ENCODE data around the gene MEIG1.
"Not testable (repeated sequence)": the region's sequence is repeated elsewhere in the genome, so short reads cannot be mapped to it uniquely, and the experiment has no call there.

MEIG1 gene

DNA sequence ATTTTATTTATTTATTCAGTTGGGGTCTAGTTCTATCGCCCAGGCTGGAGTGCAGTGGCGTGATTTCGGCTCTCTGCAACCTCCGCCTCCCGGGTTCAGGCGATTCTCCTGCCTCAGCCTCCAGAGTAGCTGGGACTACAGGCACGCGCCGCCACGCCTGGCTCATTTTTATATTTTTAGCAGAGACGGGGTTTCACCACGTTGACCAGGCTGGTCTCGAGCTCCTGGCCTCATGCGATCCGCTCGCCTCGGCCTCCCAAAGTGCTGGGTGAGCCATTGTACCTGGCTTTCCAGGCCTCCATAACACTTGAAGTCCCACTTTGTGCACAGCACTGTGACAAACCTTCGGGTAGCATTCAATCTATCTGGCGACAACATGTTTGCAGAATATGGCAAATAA, 4.3 kb upstream of the MEIG1 start:
- no peak for DNase-seq (ENCODE audit: low spot score)

- no peak for DNase-seq (ENCODE audit: low spot score)
These were observed 342 bp upstream of the MEIG1 start for GRCh38 chr10:14958872-14959220.

- no peak for DNase-seq (ENCODE audit: low spot score)
These were observed 8.7 kb downstream of the MEIG1 start for GRCh38 chr10:14967897-14968296.

GRCh38 chr10:14971867-14972448, 12.8 kb downstream of the MEIG1 start:
- no peak for DNase-seq (ENCODE audit: low spot score)

GRCh38 chr10:14974153-14974998, 15.2 kb downstream of the MEIG1 start:
- not testable (repeated sequence) for DNase-seq (ENCODE audit: low spot score)

- no peak for DNase-seq (ENCODE audit: low spot score)
These were observed 16.6 kb downstream of the MEIG1 start for GRCh38 chr10:14975672-14976273.

- no peak for DNase-seq (ENCODE audit: low spot score)
These were observed 23.6 kb downstream of the MEIG1 start for GRCh38 chr10:14982744-14983143.

DNA sequence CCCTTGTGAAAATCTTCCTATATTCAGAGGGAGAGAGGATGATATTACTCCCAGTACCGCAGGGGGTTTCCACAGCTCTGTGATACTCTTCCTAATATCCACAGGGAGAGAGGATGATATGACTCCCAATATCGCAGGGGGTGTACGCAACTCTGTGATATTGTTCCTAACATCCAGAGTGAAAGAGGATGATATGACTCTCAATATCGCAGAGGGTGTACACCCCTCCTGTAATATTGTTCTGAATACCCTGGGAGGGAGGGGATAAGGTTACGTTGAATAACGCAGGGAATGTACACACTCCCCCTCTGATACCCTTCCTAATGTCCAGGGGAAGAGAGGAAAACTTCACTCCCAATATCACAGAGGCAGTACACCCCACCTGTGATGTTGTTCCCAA, 30.4 kb downstream of the MEIG1 start:
- DNase-seq (ENCODE audit: low spot score), result not testable (repeated sequence)

- not testable (repeated sequence) for DNase-seq (ENCODE audit: low spot score)
These were observed 32.0 kb downstream of the MEIG1 start for GRCh38 chr10:14991035-14991749.

DNA sequence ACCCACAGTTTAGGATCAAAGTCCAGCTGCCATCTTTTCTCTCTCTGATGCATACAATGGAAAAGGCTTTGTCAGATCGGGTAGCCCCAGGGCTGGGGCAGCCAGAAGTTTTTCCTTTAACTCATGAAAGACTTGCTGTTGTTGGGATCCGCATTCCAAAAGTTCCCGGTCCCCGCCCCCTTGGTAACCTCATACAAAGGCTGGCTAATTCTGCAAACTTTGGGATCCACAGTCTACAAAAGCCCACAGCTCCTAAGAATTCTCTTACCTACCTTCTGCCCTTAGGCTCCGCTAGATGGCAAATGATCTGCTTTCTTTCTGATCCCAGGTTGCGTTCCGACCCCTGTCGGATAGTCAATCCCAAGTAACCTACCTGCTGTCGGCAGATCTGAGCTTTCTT, 33.1 kb downstream of the MEIG1 start:
- DNase-seq (ENCODE audit: low spot score), result not testable (repeated sequence)

DNA sequence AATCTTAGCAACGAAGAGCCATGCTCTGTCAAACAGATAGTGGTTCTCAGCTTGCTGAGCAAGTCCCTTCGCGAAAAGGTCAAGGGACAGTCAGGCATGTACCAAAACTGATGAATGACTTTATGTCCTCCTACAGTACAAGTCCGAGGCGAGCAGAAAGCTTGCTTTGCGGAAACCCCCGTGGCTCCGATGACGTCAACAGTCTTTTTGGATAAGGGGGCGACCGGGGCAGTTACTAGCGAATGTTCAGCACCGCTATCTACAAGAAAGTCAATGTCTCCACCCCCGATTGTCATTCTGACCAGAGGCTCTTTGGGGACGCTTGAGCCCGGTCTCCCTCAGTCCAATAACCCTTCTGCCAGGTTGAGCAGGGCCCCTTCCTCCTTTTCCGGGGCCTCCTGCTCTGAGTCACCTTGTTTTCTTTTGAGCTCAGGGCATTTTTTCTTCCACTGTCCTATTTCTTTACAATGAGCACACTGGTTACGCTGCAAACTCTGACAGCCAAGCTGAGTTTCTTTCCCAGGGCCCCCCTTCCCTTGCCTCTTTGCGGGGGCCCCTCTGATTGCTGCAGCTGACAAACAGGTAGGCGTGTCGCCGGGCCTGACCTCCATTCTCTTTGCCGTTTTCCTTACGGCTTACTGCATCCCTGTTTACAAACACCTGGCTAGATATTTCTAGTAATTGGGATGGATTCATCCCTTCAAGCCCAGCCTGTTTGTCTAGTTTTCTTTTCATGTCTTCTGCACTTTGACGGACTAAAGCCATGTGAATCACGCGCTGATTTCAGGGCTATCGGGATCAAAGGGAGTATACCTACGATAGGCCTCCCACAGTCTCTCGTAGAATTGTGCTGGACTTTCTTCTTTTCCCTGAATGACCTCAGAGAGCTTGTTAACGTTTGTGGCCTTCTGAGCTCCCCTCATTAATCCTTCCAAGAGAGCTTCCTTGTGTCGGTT, 34.6 kb downstream of the MEIG1 start:
- DNase-seq (ENCODE audit: low spot score), result not testable (repeated sequence)

GRCh38 chr10:14995964-14996565, 36.9 kb downstream of the MEIG1 start:
- no peak for DNase-seq (ENCODE audit: low spot score)

GRCh38 chr10:15013530-15013929, 54.3 kb downstream of the MEIG1 start:
- DNase-seq (ENCODE audit: low spot score), result not testable (repeated sequence)

GRCh38 chr10:15015451-15015850, 56.3 kb downstream of the MEIG1 start:
- DNase-seq (ENCODE audit: low spot score), result no peak

DNA sequence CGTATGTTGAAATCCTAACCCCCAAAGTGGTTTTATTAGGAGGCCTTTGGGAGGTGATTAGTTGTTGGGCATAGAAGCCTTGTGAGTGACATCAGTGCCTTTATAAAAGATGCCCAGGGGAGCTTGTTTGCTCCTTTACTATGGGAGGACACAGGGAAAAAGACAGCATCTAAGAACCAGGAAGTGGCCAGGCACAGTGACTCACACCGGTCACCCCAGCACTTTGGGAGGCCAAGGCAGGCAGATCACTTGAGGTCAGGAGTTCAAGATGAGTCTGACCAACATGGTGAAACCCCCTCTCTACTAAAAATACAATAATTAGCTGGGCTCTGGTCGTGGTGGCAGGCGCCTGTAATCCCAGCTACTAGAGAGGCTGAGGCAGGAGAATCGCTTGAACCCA, 61.8 kb downstream of the MEIG1 start:
- not testable (repeated sequence) for DNase-seq (ENCODE audit: low spot score)

All from left forelimb (tissue), 1 donor.